SK-N-MC (cell line): ENCODE data around the gene MACROD2.

Experiments used
- EZH2 ChIP-seq: fragments of 200-600 bp; sonication (generic); IDR thresholded peaks from one replicate; pipeline ENCODE4 v1.6.1; 2017; ENCODE audit warnings: antibody characterized with exemption
- POLR2AphosphoS5 ChIP-seq: IDR thresholded peaks from 2 replicates; pipeline ENCODE4 v1.6.1; 2012; ENCODE audit warnings: mild to moderate bottlenecking, low read depth, low read length, borderline replicate concordance

DNA sequence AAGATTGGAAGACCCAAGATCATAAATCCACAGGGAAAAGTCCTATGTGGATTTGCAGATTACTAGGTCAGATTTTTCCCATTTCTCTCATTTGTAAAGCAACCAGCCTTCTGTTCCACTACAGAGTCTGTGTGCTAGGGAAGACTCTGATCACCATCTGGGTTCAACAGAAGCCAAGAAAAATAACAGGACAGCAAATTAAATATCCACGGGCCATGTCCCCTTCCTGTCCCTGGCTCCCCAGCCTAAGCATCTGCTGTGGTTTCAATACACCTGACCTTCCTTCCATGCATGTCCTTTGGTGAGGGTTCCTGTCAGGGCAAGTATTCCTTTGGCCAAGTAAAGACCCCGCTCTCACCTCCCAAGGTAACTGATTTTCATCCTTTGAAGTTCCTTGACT is 2019.1 kb downstream of the MACROD2 start:
- TF ChIP-seq POLR2AphosphoS5 (no peak), EZH2 (no peak)
